ENCODE results near the gene MRPL21. TPM values are rescaled to one million over a fixed set of nuclear protein-coding genes. Genes with fewer than 3 reads are reported as not detected.

The MRPL21 gene
- polyA plus RNA-seq, 1 donor (not counting 4 experiments of a cell fraction or from before 2014, with no cell fraction given), result 120 TPM

- Histone ChIP-seq H4K20me1 (ENCODE audit: control insufficient read depth, extremely low read depth, insufficient read depth, low read length) (no peaks in the 10 kb centered on the region), H3K4me2 (ENCODE audit: control insufficient read depth, extremely low read depth, insufficient read depth, low read depth, low read length) (no peak overlapping the region), H3K4me1 (ENCODE audit: control insufficient read depth, extremely low read depth, insufficient read depth, low read length) (peaks cover 2% of the 10 kb centered on the region), H3K27me3 (ENCODE audit: control insufficient read depth, extremely low read depth, insufficient read depth, low read length) (no peaks in the 10 kb centered on the region), H3K4me3 (ENCODE audit: control insufficient read depth in 2 of 3, extremely low read depth in 1 of 3, insufficient read depth in 2 of 3, low read depth in 1 of 3, low read length in 3 of 3) (no peak overlapping the region), H3K9ac (ENCODE audit: control insufficient read depth, extremely low read depth, insufficient read depth, low read length) (no peak overlapping the region), H3K79me2 (ENCODE audit: control insufficient read depth, insufficient read depth, low read length) (peaks cover under 1% of the 10 kb centered on the region), H2AFZ (ENCODE audit: control insufficient read depth, low read length) (no peak overlapping the region), H3K27ac (ENCODE audit: control insufficient read depth, insufficient read depth, low read length) (peak overlapping the region; percentile 14), H3K9me3 (ENCODE audit: control insufficient read depth, low read depth, low read length) (no peaks in the 10 kb centered on the region), H3K36me3 (ENCODE audit: control insufficient read depth in 2 of 2, extremely low read depth in 1 of 2, insufficient read depth in 2 of 2, low read length in 2 of 2) (peaks cover 39 to 46% of the 10 kb centered on the region in 2 experiments), H3K9me1 (ENCODE audit: control insufficient read depth, extremely low read depth, insufficient read depth, low read length) (no peaks in the 10 kb centered on the region)
- no peak for TF ChIP-seq CTCF (optimal IDR thresholded peaks at IDR 0.05 in 1 of 3, IDR thresholded peaks at IDR 0.05 in 1 of 3, conservative IDR thresholded peaks at IDR 0.05 in 1 of 3; ENCODE audit: extremely low read depth in 1 of 3, insufficient read depth in 2 of 3, low read length in 3 of 3)
- no peak for TF ChIP-seq EZH2 (IDR thresholded peaks at IDR 0.05; ENCODE audit: low read length)
- dilution Hi-C loops (cut with MboI; ENCODE audit: extremely low pct_ligation_motif_present, low sequenced_read_pairs), result no loop called here
- no peak for FAIRE-seq
- no peak for DNase-seq (ENCODE audit: low read depth, low spot score)
Measured at GRCh38 chr11:68893282-68893681, 10.3 kb downstream of the MRPL21 start.

- TF ChIP-seq EZH2 (IDR thresholded peaks at IDR 0.05; ENCODE audit: low read length), result no peak
- no peak for TF ChIP-seq CTCF (optimal IDR thresholded peaks at IDR 0.05 in 1 of 3, IDR thresholded peaks at IDR 0.05 in 1 of 3, conservative IDR thresholded peaks at IDR 0.05 in 1 of 3; ENCODE audit: extremely low read depth in 1 of 3, insufficient read depth in 2 of 3, low read length in 3 of 3)
- no peak overlapping the region for H2AFZ ChIP-seq (ENCODE audit: control insufficient read depth, low read length)
- H3K79me2 ChIP-seq (ENCODE audit: control insufficient read depth, insufficient read depth, low read length), result no peaks in the 10 kb centered on the region
- FAIRE-seq, result no peak
- no peak for DNase-seq (ENCODE audit: low read depth, low spot score)
- no peak overlapping the region for H3K9ac ChIP-seq (ENCODE audit: control insufficient read depth, extremely low read depth, insufficient read depth, low read length)
- no peak overlapping the region for H3K4me3 ChIP-seq (ENCODE audit: control insufficient read depth in 2 of 3, extremely low read depth in 1 of 3, insufficient read depth in 2 of 3, low read depth in 1 of 3, low read length in 3 of 3)
- no peaks in the 10 kb centered on the region for H4K20me1 ChIP-seq (ENCODE audit: control insufficient read depth, extremely low read depth, insufficient read depth, low read length)
- dilution Hi-C loops (cut with MboI; ENCODE audit: extremely low pct_ligation_motif_present, low sequenced_read_pairs), result no loop called here
- H3K36me3 ChIP-seq (ENCODE audit: control insufficient read depth in 2 of 2, extremely low read depth in 1 of 2, insufficient read depth in 2 of 2, low read length in 2 of 2), result peaks cover 35 to 41% of the 10 kb centered on the region in 2 experiments
- no peak overlapping the region for H3K27ac ChIP-seq (ENCODE audit: control insufficient read depth, insufficient read depth, low read length)
- H3K4me1 ChIP-seq (ENCODE audit: control insufficient read depth, extremely low read depth, insufficient read depth, low read length), result peaks cover 2% of the 10 kb centered on the region
- H3K4me2 ChIP-seq (ENCODE audit: control insufficient read depth, extremely low read depth, insufficient read depth, low read depth, low read length), result no peak overlapping the region
- no peaks in the 10 kb centered on the region for H3K9me3 ChIP-seq (ENCODE audit: control insufficient read depth, low read depth, low read length)
- H3K27me3 ChIP-seq (ENCODE audit: control insufficient read depth, extremely low read depth, insufficient read depth, low read length), result no peaks in the 10 kb centered on the region
- no peaks in the 10 kb centered on the region for H3K9me1 ChIP-seq (ENCODE audit: control insufficient read depth, extremely low read depth, insufficient read depth, low read length)
Measured at GRCh38 chr11:68892576-68892975, 11.1 kb downstream of the MRPL21 start.

All from keratinocyte (primary cell).